Gastrocnemius medialis (tissue), 4 donors: Measurements from ENCODE around the gene CLDN15.

Source experiments
- POLR2A ChIP-seq, 2 donors: fragments of 450-650 bp; IDR thresholded peaks; one replicate each; pipeline ENCODE4 v1.6.1; 2017; ENCODE audit warnings: antibody characterized with exemption in 2 of 2, mild to moderate bottlenecking in 2 of 2, moderate library complexity in 2 of 2
- TF ChIP-seq, protein P1 (sequence below), 5 experiments: fragments of 450-650 bp in 3 of 5; fragments of 200-600 bp in 2 of 5; sonication (generic) in 2 of 5; IDR thresholded peaks in 4 of 5; conservative IDR thresholded peaks in 1 of 5; 1 replicate in 4 of 5; 2 replicates in 1 of 5; pipeline ENCODE4 v1.5.1; 2016 to 2019; ENCODE audit warnings: antibody characterized with exemption in 5 of 5, mild to moderate bottlenecking in 3 of 5, moderate library complexity in 3 of 5

DNA sequence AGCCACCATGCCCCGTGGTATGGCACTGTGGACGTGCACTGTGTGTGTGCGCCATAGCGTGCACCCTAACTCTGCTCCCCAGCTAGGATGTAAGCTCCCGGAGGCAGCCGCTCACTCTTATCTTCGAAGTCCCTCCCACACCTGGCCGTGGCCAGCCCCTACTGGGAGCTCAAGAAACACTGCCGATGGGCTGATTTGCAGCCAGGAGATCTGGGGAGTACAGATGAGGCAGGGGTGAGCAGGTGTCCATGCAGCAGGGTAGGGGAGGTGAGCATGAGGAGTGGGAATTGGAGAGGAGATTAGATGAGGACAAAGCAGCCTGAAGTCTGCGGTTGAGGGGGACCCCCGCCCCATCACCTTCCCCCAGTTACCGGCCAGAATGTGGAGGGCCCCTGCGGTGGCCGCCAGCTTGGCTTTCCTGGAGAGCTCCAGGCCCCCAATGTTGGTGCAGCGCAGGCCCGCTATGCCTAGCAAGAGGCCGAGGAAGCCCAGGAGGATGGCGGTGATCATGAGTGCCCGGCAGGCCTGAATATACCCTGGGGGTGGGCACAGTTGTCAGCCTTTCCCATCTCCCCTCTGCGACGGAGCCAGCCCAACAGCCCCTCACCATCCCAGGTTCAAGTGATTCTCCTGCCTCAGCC lies 3.6 kb downstream of the CLDN15 start:
- TF ChIP-seq, protein P1, sequence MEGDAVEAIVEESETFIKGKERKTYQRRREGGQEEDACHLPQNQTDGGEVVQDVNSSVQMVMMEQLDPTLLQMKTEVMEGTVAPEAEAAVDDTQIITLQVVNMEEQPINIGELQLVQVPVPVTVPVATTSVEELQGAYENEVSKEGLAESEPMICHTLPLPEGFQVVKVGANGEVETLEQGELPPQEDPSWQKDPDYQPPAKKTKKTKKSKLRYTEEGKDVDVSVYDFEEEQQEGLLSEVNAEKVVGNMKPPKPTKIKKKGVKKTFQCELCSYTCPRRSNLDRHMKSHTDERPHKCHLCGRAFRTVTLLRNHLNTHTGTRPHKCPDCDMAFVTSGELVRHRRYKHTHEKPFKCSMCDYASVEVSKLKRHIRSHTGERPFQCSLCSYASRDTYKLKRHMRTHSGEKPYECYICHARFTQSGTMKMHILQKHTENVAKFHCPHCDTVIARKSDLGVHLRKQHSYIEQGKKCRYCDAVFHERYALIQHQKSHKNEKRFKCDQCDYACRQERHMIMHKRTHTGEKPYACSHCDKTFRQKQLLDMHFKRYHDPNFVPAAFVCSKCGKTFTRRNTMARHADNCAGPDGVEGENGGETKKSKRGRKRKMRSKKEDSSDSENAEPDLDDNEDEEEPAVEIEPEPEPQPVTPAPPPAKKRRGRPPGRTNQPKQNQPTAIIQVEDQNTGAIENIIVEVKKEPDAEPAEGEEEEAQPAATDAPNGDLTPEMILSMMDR (IDR thresholded peaks at IDR 0.05 in 4 of 5, conservative IDR thresholded peaks at IDR 0.05 in 1 of 5), result no peak
- no peak for TF ChIP-seq POLR2A (IDR thresholded peaks at IDR 0.05)
